ENCODE data around the gene CRYAB.

CRYAB gene

GRCh38 chr11:111921541-111922230 lies 10.1 kb upstream of the CRYAB start:
- TF ChIP-seq CTCF (IDR thresholded peaks at IDR 0.05; ENCODE audit: low read depth, low read length, missing control alignments), result no peak
- in situ Hi-C loops (cut with HindIII; ENCODE audit: low sequenced_read_pairs), result no loop called here
- DNase-seq (ENCODE audit: low read depth), result no peak
- H3K4me3 ChIP-seq (ENCODE audit: low read depth, low read length), result no peak overlapping the region

GRCh38 chr11:111920908-111921307 lies 9.3 kb upstream of the CRYAB start:
- no peak for TF ChIP-seq CTCF (IDR thresholded peaks at IDR 0.05; ENCODE audit: low read depth, low read length, missing control alignments)

GRCh38 chr11:111918390-111919256 lies 7.1 kb upstream of the CRYAB start, which contains the start of gene C11orf52:
Gene C11orf52 (plus strand): TSS chr11:111918913. CDS start chr11:111918973, 60 bp downstream.
- H3K4me3 ChIP-seq (ENCODE audit: low read depth, low read length), result no peak within 1 kb of the TSS
- in situ Hi-C loops (cut with HindIII; ENCODE audit: low sequenced_read_pairs), result no loop called here
- no peak for DNase-seq (ENCODE audit: low read depth)
- no peak for TF ChIP-seq CTCF (IDR thresholded peaks at IDR 0.05; ENCODE audit: low read depth, low read length, missing control alignments)

More at GRCh38 chr11:111920908-111921307, 9.3 kb upstream of the CRYAB start:
- in situ Hi-C loops (cut with HindIII; ENCODE audit: low sequenced_read_pairs), result no loop called here
- H3K4me3 ChIP-seq (ENCODE audit: low read depth, low read length), result no peak overlapping the region
- no peak for DNase-seq (ENCODE audit: low read depth)

- no peak overlapping the region for H3K4me3 ChIP-seq (ENCODE audit: low read depth, low read length)
- in situ Hi-C loops (cut with HindIII; ENCODE audit: low sequenced_read_pairs), result no loop called here
- no peak for TF ChIP-seq CTCF (IDR thresholded peaks at IDR 0.05; ENCODE audit: low read depth, low read length, missing control alignments)
- no peak for DNase-seq (ENCODE audit: low read depth)
Observed at GRCh38 chr11:111917788-111918187, 6.2 kb upstream of the CRYAB start.

- no peak for TF ChIP-seq CTCF (IDR thresholded peaks at IDR 0.05; ENCODE audit: low read depth, low read length, missing control alignments)
- no peak for DNase-seq (ENCODE audit: low read depth)
Observed at GRCh38 chr11:111917312-111917711, 5.7 kb upstream of the CRYAB start.

GRCh38 chr11:111916768-111917167 lies 5.2 kb upstream of the CRYAB start:
- no peak for DNase-seq (ENCODE audit: low read depth)
- no peak for TF ChIP-seq CTCF (IDR thresholded peaks at IDR 0.05; ENCODE audit: low read depth, low read length, missing control alignments)
- in situ Hi-C loops (cut with HindIII; ENCODE audit: low sequenced_read_pairs), result no loop called here
- no peak overlapping the region for H3K4me3 ChIP-seq (ENCODE audit: low read depth, low read length)

More at GRCh38 chr11:111917312-111917711, 5.7 kb upstream of the CRYAB start:
- H3K4me3 ChIP-seq (ENCODE audit: low read depth, low read length), result no peak overlapping the region
- in situ Hi-C loops (cut with HindIII; ENCODE audit: low sequenced_read_pairs), result no loop called here
